HepG2 (cell line): ENCODE measurements around the gene SPRED3. TPM values are rescaled to one million over a fixed set of nuclear protein-coding genes. Genes with fewer than 3 reads are reported as not detected.
A peak's percentile ranks its signal among the peaks of the same experiment; 100 is the strongest.

Experiments
- ATAC-seq: fragments of 200-7000 bp; cut with Tn5 transposase; 3 replicates; pipeline ENCODE4 v1.9.1; 2020; ENCODE audit warnings: mild to moderate bottlenecking, moderate library complexity
- BruUV-seq: library from RNA; stranded (reverse); fragments of 400-500 nt; replicated peaks from 2 replicates; lab custom pipeline; 2021; lab: Mats Ljungman, UMichigan
- CTCF ChIA-PET: fragments of 300-600 bp; formaldehyde crosslinking; extraction: SDS; loops from one replicate; lab custom pipeline; 2021; ENCODE audit warnings: low total read pairs, inconsistent platforms, low intra/inter-chr PET ratio; lab: Yijun Ruan, JAX
- POLR2A ChIA-PET: fragments of 350-600 bp; sonication (Branson Sonifier 250); formaldehyde crosslinking; loops from one replicate; lab custom pipeline; 2020; ENCODE audit warnings: antibody characterized with exemption, inconsistent platforms; lab: Yijun Ruan, JAX
- DNase-seq: peaks from one replicate; pipeline ENCODE4 v3.0.0-alpha.2; 2015; ENCODE audit warnings: low spot score
- FAIRE-seq: peaks from 3 replicates; lab custom pipeline; 2011; peaks lifted over from hg19 to GRCh38; lab: Jason Lieb, UNC
- H2AFZ ChIP-seq: one replicate; pipeline ENCODE4 v1.6.1; 2011; ENCODE audit warnings: low read length, inconsistent platforms
- H3K27ac ChIP-seq: fragments of 300-600 bp; 3 replicates; pipeline ENCODE4 v1.8.0; 2011; ENCODE audit warnings: mixed run types, mild to moderate bottlenecking, mixed read lengths, low read length, inconsistent platforms; ENCODE audit not compliant: insufficient read depth; ENCODE audit errors: extremely low read length
- H3K27me3 ChIP-seq, 2 experiments: fragments of 200-600 bp in 1 of 2; 2 replicates in 1 of 2; 3 replicates in 1 of 2; pipeline versions ENCODE4 v1.6.0 to v1.8.0; 2011; ENCODE audit warnings: low read length in 2 of 2, mild to moderate bottlenecking in 2 of 2, moderate library complexity in 2 of 2, inconsistent platforms in 1 of 2; ENCODE audit not compliant: insufficient read depth in 2 of 2, control insufficient read depth in 1 of 2
- H3K36me3 ChIP-seq, 2 experiments: fragments of 200-600 bp in 1 of 2; replicated peaks in 1 of 2; 2 replicates in 1 of 2; 3 replicates in 1 of 2; pipeline versions ENCODE4 v1.5.1 to v1.8.0; 2011; ENCODE audit warnings: low read length in 2 of 2, inconsistent platforms in 1 of 2; ENCODE audit not compliant: insufficient read depth in 2 of 2, control insufficient read depth in 1 of 2
- H3K4me1 ChIP-seq: 2 replicates; pipeline ENCODE4 v1.5.1; 2012; ENCODE audit warnings: low read length, inconsistent platforms; ENCODE audit not compliant: insufficient read depth
- H3K4me2 ChIP-seq: 2 replicates; pipeline ENCODE4 v1.6.0; 2011; ENCODE audit warnings: low read depth, low read length, inconsistent platforms
- H3K4me3 ChIP-seq, 3 experiments: fragments of 200-600 bp in 1 of 3; sonication (generic), shearing (Covaris generic) in 1 of 3; replicated peaks in 1 of 3; 2 replicates each; pipeline ENCODE4 v1.5.1; 2011 to 2016; ENCODE audit warnings: low read length in 3 of 3, inconsistent platforms in 2 of 3, low read depth in 2 of 3, mild to moderate bottlenecking in 2 of 3, control low read depth in 1 of 3, mixed read lengths in 1 of 3; ENCODE audit not compliant: insufficient read depth in 1 of 3
- H3K79me2 ChIP-seq: one replicate; pipeline ENCODE4 v1.6.1; 2011; ENCODE audit warnings: low read length, inconsistent platforms; ENCODE audit not compliant: insufficient read depth
- H3K9ac ChIP-seq: 2 replicates; pipeline ENCODE4 v1.6.0; 2011; ENCODE audit warnings: mild to moderate bottlenecking, low read depth, low read length, inconsistent platforms; ENCODE audit not compliant: insufficient read depth
- H3K9me3 ChIP-seq: 2 replicates; pipeline ENCODE4 v1.5.1; 2012; ENCODE audit warnings: mild to moderate bottlenecking, low read length
- H4K20me1 ChIP-seq: 2 replicates; pipeline ENCODE4 v1.6.0; 2011; ENCODE audit warnings: inconsistent platforms, mild to moderate bottlenecking, low read length, moderate library complexity; ENCODE audit not compliant: insufficient read depth
- DNMT3B ChIP-seq: conservative IDR thresholded peaks from 2 replicates; pipeline ENCODE4 v1.6.1; 2016; ENCODE audit warnings: missing biosample characterization, control low read depth
- HMG20B ChIP-seq: conservative IDR thresholded peaks from 2 replicates; pipeline ENCODE4 v1.6.1; 2016; ENCODE audit warnings: missing genetic modification reagents, missing compliant biosample characterization
- NCOA2 ChIP-seq: sonication (generic); formaldehyde crosslinking; IDR thresholded peaks from 2 replicates; pipeline ENCODE4 v1.8.0; 2022; ENCODE audit warnings: inconsistent platforms
- ONECUT2 ChIP-seq: sonication (generic); formaldehyde crosslinking; IDR thresholded peaks from 2 replicates; pipeline ENCODE4 v1.4.0; 2020; ENCODE audit warnings: missing genetic modification reagents
- PAX8 ChIP-seq: sonication (generic); formaldehyde crosslinking; IDR thresholded peaks from 2 replicates; pipeline ENCODE4 v1.8.0; 2022; ENCODE audit warnings: mild to moderate bottlenecking, missing genetic modification reagents, borderline replicate concordance
- SIX4 ChIP-seq: sonication (generic); formaldehyde crosslinking; IDR thresholded peaks from 2 replicates; pipeline ENCODE4 v1.4.0; 2020; ENCODE audit warnings: missing genetic modification reagents
- TARDBP ChIP-seq: sonication (generic); formaldehyde crosslinking; IDR thresholded peaks from 2 replicates; pipeline ENCODE4 v1.8.0; 2022; ENCODE audit warnings: mild to moderate bottlenecking, missing genetic modification reagents
- ZNF629 ChIP-seq: sonication (generic); formaldehyde crosslinking; conservative IDR thresholded peaks from 2 replicates; pipeline ENCODE4 v1.5.0; 2020; ENCODE audit warnings: missing genetic modification reagents
- ZNF839 ChIP-seq: sonication (generic); formaldehyde crosslinking; IDR thresholded peaks from 2 replicates; pipeline ENCODE4 v1.4.0; 2020; ENCODE audit warnings: missing genetic modification reagents, mild to moderate bottlenecking, borderline replicate concordance
- WGBS: methylation state at CpG from one replicate; pipeline ENCODE4 v1.1.6; 2017; ENCODE audit warnings: low lambda C conversion rate; 5-methylcytosine and 5-hydroxymethylcytosine counted together
- in situ Hi-C: cut with HindIII; loops from 2 replicates; pipeline ENCODE4 v1.10.0; 2017; ENCODE audit warnings: low pct_unique_long_range_greater_than_20kb; ENCODE audit not compliant: extremely low pct_ligation_motif_present
- intact Hi-C: fragments of 100-400 bp; cut with micrococcal nuclease; formaldehyde crosslinking; loops from one replicate; pipeline ENCODE4 v1.10.0; 2022; ENCODE audit not compliant: unreplicated experiment
- polyA plus RNA-seq, 8 experiments: library from polyadenylated mRNA; depleted of rRNA in 3 of 8; stranded (reverse) in 7 of 8; unstranded in 1 of 8; fragments of >200 nt; fragmentation: Illumina TruSeq in 4 of 8; extraction: Trizol in 4 of 8; gene quantifications; 2 replicates each; pipeline versions ENCODE4 v1.2.1 to v1.2.3, GENCODE V29; 2011 to 2016; ENCODE audit warnings: low read depth in 4 of 8, missing spikeins in 1 of 8, mixed read lengths in 1 of 8; ENCODE audit not compliant: insufficient read depth in 1 of 8
- total RNA-seq, 5 experiments: library from RNA; depleted of rRNA; stranded (reverse); fragments of >200 nt; fragmentation: Illumina TruSeq; extraction: Trizol; gene quantifications; 2 replicates each; pipeline ENCODE4 v1.2.3, GENCODE V29; 2016; ENCODE audit warnings: low read depth in 1 of 5

SPRED3 gene
- total and polyA plus RNA-seq, 2 of the 13 experiments (the other 11 are each of a cell fraction or from before 2014, with no cell fraction given): 0.15 to 0.17 TPM

DNA sequence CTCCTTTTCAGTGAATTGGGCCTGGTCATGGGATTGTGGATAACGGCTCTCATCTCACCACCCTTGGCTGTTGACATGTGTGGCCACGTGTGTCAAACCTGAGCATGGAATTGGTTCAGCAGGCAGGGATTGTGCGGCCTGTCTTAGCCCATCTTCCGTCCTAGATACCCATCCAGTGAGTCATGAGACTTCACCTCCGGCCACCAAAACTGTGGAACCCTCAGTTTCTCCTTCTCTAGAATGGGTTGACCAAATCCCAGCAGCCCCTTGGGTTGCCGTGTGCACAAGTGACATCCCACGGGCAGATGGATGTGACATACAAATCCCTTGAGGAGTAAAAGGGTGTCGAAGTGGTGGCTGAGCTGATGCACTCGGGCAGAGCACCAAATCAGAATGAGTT lies 7.4 kb upstream of the SPRED3 start:
- Histone ChIP-seq H3K27me3 (no peaks in the 10 kb centered on the region), H3K9me3 (no peaks in the 10 kb centered on the region)
- TF ChIP-seq PAX8 (CRISPR knock-in tag) (no peak), SIX4 (CRISPR knock-in tag) (no peak), DNMT3B (CRISPR knock-in tag) (no peak), ONECUT2 (CRISPR knock-in tag) (no peak), HMG20B (no peak), TARDBP (no peak), ZNF629 (CRISPR knock-in tag) (peak; percentile 67)
- TF ChIP-seq, all 625 proteins: peak for 1
- intact Hi-C loops: no loop called here
- H3K79me2 ChIP-seq: peaks cover 10% of the 10 kb centered on the region
- in situ Hi-C loops: no loop called here
- no peak overlapping the region for H3K4me3 ChIP-seq
- H3K9ac ChIP-seq: no peak overlapping the region
- ATAC-seq (no peak), FAIRE-seq (no peak), DNase-seq (no peak)
- no peak overlapping the region for H3K4me2 ChIP-seq
- ChIA-PET CTCF (no interaction called here), POLR2A (interaction anchor here (0.7 kb wide), 1 partner anchor 19 kb away, joined by 3 read pairs; no protein-coding TSS in a partner anchor)
- no peak overlapping the region for H2AFZ ChIP-seq
- peaks cover 11% of the 10 kb centered on the region for H3K4me1 ChIP-seq
- BruUV-seq: no TSS peak
- peaks cover 6% of the 10 kb centered on the region for H4K20me1 ChIP-seq
- H3K27ac ChIP-seq: no peak overlapping the region
- H3K36me3 ChIP-seq: peaks cover 23 to 55% of the 10 kb centered on the region in 2 experiments
- WGBS: 100% methylated on average over 9 of the region's 9 CpGs

DNA sequence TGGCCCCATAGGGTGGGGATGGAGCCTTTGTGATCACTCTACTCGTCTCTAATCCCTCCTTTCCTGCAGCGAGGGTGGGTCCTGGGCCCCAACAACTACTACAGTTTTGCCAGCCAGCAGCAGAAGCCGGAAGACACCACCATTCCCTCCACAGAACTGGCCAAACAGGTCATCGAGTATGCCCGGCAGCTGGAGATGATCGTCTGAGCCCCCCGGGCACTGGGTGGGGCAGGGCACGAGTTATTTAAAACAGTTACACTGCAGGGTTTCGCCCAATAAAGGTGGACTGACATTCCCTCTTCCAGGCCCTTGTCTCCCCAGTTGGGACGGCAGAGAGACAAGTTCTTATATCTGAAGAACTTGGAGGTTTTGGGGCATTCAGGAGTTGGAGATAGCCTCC lies 5.3 kb upstream of the SPRED3 start:
- H3K79me2 ChIP-seq: no peaks in the 10 kb centered on the region
- no peaks in the 10 kb centered on the region for H3K9me3 ChIP-seq
- BruUV-seq: no TSS peak
- ATAC-seq (no peak), DNase-seq (no peak), FAIRE-seq (no peak)
- whole genome bisulfite sequencing: 97% methylated on average over 5 of the region's 10 CpGs
- H3K27ac ChIP-seq: no peak overlapping the region
- TF ChIP-seq ZNF839 (CRISPR knock-in tag): no peak
- TF ChIP-seq NCOA2 (CRISPR knock-in tag): no peak
- intact Hi-C loops: no loop called here
- H3K4me3 ChIP-seq: no peak overlapping the region
- peaks cover 22 to 44% of the 10 kb centered on the region in 2 experiments for H3K36me3 ChIP-seq
- peaks cover 0 to 3% of the 10 kb centered on the region in 2 experiments; a peak in 1 of 5 replicates for H3K27me3 ChIP-seq
- CTCF ChIA-PET: no interaction called here
- POLR2A ChIA-PET: no interaction called here
- in situ Hi-C loops: no loop called here
- no peak overlapping the region for H3K4me2 ChIP-seq
- H4K20me1 ChIP-seq: peaks cover 4% of the 10 kb centered on the region; the same call in 1 of the 2 replicates
- H3K9ac ChIP-seq: no peak overlapping the region
- H2AFZ ChIP-seq: no peak overlapping the region
- H3K4me1 ChIP-seq: peaks cover 7% of the 10 kb centered on the region
